C4-2B (cell line): Measurements from ENCODE around the gene DPPA4.
"Not testable (repeated sequence)": the region's sequence is repeated elsewhere in the genome, so short reads cannot be mapped to it uniquely, and the experiment has no call there.

Source experiments
- H3K27ac ChIP-seq: fragments of 450-650 bp; 2 replicates; pipeline ENCODE4 v1.5.1; 2017
- CTCF ChIP-seq: fragments of 450-650 bp; conservative IDR thresholded peaks from 2 replicates; pipeline ENCODE4 v1.5.1; 2017; ENCODE audit warnings: mild to moderate bottlenecking
- ZFX ChIP-seq: fragments of 450-650 bp; IDR thresholded peaks from 2 replicates; pipeline ENCODE4 v1.6.1; 2017

The DPPA4 gene

DNA sequence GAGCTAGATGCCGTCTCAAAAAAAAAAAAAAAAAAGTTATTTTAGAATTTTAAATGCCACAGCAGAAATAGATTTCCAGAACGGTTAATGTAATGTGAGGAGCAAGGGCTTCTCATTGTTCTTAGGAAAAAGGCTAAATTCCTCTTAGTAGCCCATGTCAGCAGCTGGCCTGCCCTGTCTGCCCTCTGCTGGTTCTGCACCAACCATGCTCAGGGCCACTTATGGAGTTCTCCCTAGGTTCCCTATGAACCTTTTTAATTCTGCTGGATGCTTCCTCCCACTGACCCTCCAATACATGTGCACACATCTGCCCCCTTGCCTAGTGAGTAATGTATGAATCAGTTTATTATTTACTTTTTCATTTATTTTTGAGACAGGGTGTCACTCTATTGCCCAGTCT lies 32.2 kb upstream of the DPPA4 start:
- peak; percentile 28 for TF ChIP-seq CTCF
- TF ChIP-seq ZFX, result no peak
- no peak overlapping the region for H3K27ac ChIP-seq

- TF ChIP-seq CTCF, result no peak
- TF ChIP-seq ZFX, result no peak
- H3K27ac ChIP-seq, result no peak overlapping the region
Measured at GRCh38 chr3:109364088-109364487, 26.7 kb upstream of the DPPA4 start.

DNA sequence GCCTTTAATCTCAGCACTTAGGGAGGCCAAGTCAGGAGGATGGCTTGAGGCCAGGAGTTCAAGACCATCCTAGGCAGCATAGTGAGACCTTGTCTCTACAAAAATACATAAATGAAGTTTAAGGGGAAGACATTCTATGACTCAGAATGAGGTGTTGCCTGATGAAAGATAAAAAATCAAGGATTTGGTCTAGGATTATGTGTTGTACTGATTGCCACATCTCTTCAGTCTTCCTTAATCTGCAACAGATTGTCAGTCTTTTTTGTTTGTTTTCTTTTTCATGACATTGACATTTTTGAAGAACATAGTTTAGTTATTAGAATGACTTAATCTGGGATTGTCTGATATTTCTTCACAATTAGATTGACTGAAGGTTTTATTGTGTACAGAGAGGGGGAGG lies 26.3 kb upstream of the DPPA4 start:
- TF ChIP-seq ZFX, result no peak
- TF ChIP-seq CTCF, result no peak
- H3K27ac ChIP-seq, result no peak overlapping the region

GRCh38 chr3:109362823-109363222 lies 25.5 kb upstream of the DPPA4 start:
- TF ChIP-seq CTCF (no peak), ZFX (no peak)
- H3K27ac ChIP-seq, result no peak overlapping the region

GRCh38 chr3:109358809-109359208 lies 21.5 kb upstream of the DPPA4 start:
- H3K27ac ChIP-seq, result not testable (repeated sequence)

- TF ChIP-seq CTCF, result no peak
- no peak for TF ChIP-seq ZFX
- no peak overlapping the region for H3K27ac ChIP-seq
Measured at GRCh38 chr3:109356442-109357155, 19.3 kb upstream of the DPPA4 start.

DNA sequence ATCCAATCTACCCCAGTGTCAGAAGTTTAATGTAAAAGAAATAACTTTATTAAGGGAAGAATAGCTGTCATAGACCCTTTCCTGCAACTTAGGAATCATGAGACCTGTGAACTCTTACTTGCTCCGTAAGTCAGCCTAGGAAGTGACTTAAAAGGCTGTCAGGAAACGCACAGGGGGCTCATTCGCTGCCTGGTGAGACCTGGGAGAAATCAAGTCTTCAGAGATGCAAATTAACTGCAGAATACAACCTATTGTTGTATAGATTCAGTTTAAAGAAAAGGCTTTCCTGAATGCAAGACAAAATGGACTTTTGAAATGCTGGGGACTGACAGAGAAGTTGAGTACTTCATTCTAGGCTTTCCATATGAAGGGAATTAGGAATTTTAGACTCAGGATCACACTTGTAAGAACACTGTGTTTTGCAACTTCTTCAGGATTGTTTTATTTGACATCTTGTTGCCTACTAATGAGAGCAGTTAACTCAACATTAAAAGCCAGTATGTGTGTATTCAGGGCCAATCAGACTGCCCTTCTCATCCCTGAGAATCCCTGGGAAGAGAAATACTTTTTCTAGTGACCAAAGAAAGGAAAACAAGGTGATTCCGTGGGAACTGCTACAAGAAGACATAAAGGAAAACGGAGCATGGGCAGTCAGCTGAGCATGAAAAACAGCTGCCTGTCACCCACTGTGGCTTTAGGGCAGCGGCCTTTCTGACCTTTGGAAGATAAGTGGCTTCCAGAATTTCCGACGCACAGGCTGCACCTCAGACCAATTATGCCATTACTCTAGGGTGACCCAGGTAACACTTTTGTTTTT lies 18.5 kb upstream of the DPPA4 start:
- no peak overlapping the region for H3K27ac ChIP-seq
- no peak for TF ChIP-seq ZFX
- TF ChIP-seq CTCF, result no peak
